PFSK-1 (cell line): ENCODE measurements around the gene LYPD8.

Experiments
- FOXP2 ChIP-seq: optimal IDR thresholded peaks from 2 replicates; pipeline ENCODE3; 2011; ENCODE audit warnings: borderline replicate concordance, control low read depth, inconsistent platforms; ENCODE audit not compliant: insufficient read depth; ENCODE audit errors: extremely low read length, extremely low read depth
- POLR2AphosphoS5 ChIP-seq: IDR thresholded peaks from 2 replicates; pipeline ENCODE4 v1.6.1; 2012; ENCODE audit warnings: low read depth, mild to moderate bottlenecking, control low read depth, low read length, moderate library complexity
- SIN3A ChIP-seq: IDR thresholded peaks from 2 replicates; pipeline ENCODE4 v1.6.1; 2012; ENCODE audit warnings: mild to moderate bottlenecking, low read length, moderate library complexity, borderline replicate concordance; ENCODE audit not compliant: insufficient read depth
- TAF1 ChIP-seq: IDR thresholded peaks from 2 replicates; pipeline ENCODE4 v1.6.1; 2012; ENCODE audit warnings: low read length, control low read depth, borderline replicate concordance; ENCODE audit not compliant: insufficient read depth
- TF ChIP-seq, protein P1 (sequence below), 2 experiments: IDR thresholded peaks; 2 replicates each; pipeline versions ENCODE4 v1.6.1 to v1.8.0; 2011 to 2012; ENCODE audit warnings: low read depth in 2 of 2, low read length in 2 of 2, control low read depth in 1 of 2, inconsistent platforms in 1 of 2, mild to moderate bottlenecking in 1 of 2, moderate library complexity in 1 of 2; ENCODE audit not compliant: insufficient read depth in 1 of 2

The LYPD8 gene

DNA sequence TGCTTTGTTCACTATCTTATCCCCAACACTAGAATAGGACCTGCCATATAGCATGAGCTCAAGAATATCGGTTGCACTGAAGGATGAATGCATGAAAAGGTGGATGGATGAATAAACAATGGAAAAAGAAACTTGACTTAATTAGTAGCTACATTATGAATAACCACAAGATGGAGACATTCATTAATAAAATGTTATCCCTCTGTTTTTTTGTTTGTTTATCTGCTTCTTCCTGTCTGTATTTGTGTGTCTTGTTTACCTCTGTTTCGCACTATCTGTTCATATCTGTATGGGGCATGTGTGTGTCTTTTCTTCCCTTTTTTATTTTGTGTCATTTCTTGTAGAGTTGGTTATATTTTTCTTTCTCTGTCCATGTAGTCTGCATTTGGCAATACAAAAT, 51.9 kb downstream of the LYPD8 start:
- TF ChIP-seq TAF1 = no peak
- no peak for TF ChIP-seq FOXP2
- TF ChIP-seq, protein P1, sequence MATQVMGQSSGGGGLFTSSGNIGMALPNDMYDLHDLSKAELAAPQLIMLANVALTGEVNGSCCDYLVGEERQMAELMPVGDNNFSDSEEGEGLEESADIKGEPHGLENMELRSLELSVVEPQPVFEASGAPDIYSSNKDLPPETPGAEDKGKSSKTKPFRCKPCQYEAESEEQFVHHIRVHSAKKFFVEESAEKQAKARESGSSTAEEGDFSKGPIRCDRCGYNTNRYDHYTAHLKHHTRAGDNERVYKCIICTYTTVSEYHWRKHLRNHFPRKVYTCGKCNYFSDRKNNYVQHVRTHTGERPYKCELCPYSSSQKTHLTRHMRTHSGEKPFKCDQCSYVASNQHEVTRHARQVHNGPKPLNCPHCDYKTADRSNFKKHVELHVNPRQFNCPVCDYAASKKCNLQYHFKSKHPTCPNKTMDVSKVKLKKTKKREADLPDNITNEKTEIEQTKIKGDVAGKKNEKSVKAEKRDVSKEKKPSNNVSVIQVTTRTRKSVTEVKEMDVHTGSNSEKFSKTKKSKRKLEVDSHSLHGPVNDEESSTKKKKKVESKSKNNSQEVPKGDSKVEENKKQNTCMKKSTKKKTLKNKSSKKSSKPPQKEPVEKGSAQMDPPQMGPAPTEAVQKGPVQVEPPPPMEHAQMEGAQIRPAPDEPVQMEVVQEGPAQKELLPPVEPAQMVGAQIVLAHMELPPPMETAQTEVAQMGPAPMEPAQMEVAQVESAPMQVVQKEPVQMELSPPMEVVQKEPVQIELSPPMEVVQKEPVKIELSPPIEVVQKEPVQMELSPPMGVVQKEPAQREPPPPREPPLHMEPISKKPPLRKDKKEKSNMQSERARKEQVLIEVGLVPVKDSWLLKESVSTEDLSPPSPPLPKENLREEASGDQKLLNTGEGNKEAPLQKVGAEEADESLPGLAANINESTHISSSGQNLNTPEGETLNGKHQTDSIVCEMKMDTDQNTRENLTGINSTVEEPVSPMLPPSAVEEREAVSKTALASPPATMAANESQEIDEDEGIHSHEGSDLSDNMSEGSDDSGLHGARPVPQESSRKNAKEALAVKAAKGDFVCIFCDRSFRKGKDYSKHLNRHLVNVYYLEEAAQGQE (IDR thresholded peaks at IDR 0.05; ENCODE audit: insufficient read depth in 1 of 2, low read depth in 2 of 2, low read length in 2 of 2) = no peak
- TF ChIP-seq POLR2AphosphoS5 = no peak
- TF ChIP-seq SIN3A = no peak

GRCh38 chr1:248702714-248703113, 52.8 kb downstream of the LYPD8 start, which contains the start of gene OR14I1:
TSS of gene OR14I1 (minus strand) at chr1:248702766.
- TF ChIP-seq, protein P1 (IDR thresholded peaks at IDR 0.05; ENCODE audit: insufficient read depth in 1 of 2, low read depth in 2 of 2, low read length in 2 of 2) = no peak
- TF ChIP-seq TAF1 = no peak
- TF ChIP-seq POLR2AphosphoS5 = no peak
- TF ChIP-seq FOXP2 = no peak
- no peak for TF ChIP-seq SIN3A

GRCh38 chr1:248699099-248699498, 56.5 kb downstream of the LYPD8 start:
- TF ChIP-seq SIN3A (no peak), POLR2AphosphoS5 (no peak)

- no peak for TF ChIP-seq POLR2AphosphoS5
- TF ChIP-seq TAF1 = no peak
- TF ChIP-seq, protein P1 (IDR thresholded peaks at IDR 0.05; ENCODE audit: insufficient read depth in 1 of 2, low read depth in 2 of 2, low read length in 2 of 2) = no peak
- TF ChIP-seq SIN3A = no peak
- TF ChIP-seq FOXP2 = no peak
Observed at GRCh38 chr1:248697907-248698306, 57.7 kb downstream of the LYPD8 start.

DNA sequence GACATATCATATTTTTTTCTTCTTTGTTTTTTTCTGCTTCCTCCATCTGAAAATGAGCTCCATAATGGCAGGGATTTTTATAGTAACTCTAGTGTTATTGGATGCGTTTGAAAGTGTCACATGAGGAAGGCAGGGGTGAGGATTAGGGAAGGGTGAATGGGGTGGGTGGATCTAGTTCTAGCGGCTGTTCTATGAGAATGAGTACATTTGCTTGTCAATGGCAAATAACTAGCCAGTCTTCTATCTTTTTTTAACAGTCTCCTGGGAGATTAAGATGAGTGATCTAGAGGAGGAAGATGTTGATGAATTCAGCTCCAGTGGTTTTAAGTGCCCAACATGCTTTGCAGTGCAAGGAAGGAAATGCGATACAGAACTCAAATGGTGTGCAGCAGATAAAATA, 58.8 kb downstream of the LYPD8 start:
- TF ChIP-seq TAF1 = no peak
- no peak for TF ChIP-seq SIN3A
- TF ChIP-seq, protein P1 (IDR thresholded peaks at IDR 0.05; ENCODE audit: insufficient read depth in 1 of 2, low read depth in 2 of 2, low read length in 2 of 2) = no peak
- no peak for TF ChIP-seq POLR2AphosphoS5
- TF ChIP-seq FOXP2 = no peak
